Testis (tissue), 3 donors: ENCODE data around the gene GLDC. TPM values are rescaled to one million over a fixed set of nuclear protein-coding genes. Genes with fewer than 3 reads are reported as not detected.

Experiments used
- DNase-seq: peaks from one replicate; pipeline ENCODE4 v3.0.0-alpha.2; 2019
- H3K27ac ChIP-seq, 2 donors: fragments of 200-600 bp; sonication (generic); one replicate each; pipeline ENCODE4 v1.5.1; 2019
- H3K27me3 ChIP-seq: fragments of 200-600 bp; sonication (generic); one replicate; pipeline ENCODE4 v1.5.1; 2019
- H3K36me3 ChIP-seq: fragments of 200-600 bp; sonication (generic); one replicate; pipeline ENCODE4 v1.5.1; 2017; ENCODE audit warnings: low read depth; ENCODE audit errors: missing control alignments
- H3K4me1 ChIP-seq: fragments of 200-600 bp; sonication (generic); one replicate; pipeline ENCODE4 v1.5.1; 2019
- H3K4me3 ChIP-seq, 2 donors: fragments of 200-600 bp; sonication (generic); one replicate each; pipeline ENCODE4 v1.5.1; 2017 to 2019
- H3K9me3 ChIP-seq: fragments of 200-600 bp; sonication (generic); one replicate; pipeline ENCODE4 v1.5.1; 2017
- POLR2A ChIP-seq: fragments of 450-650 bp; IDR thresholded peaks from one replicate; pipeline ENCODE4 v1.6.1; 2017; ENCODE audit warnings: antibody characterized with exemption, mild to moderate bottlenecking, moderate library complexity
- WGBS, 2 donors: methylation state at CpG; one replicate each; pipeline ENCODE4 v1.1.5; 2018; 5-methylcytosine and 5-hydroxymethylcytosine counted together
- intact Hi-C: fragments of 100-400 bp; cut with DNase I; formaldehyde crosslinking; loops from one replicate; pipeline ENCODE4 v1.15.1; 2023; ENCODE audit warnings: low total_unique reads
- polyA plus RNA-seq: library from polyadenylated mRNA; stranded (reverse); fragments of 350-450 nt; fragmentation: Illumina TruSeq; extraction: RNeasy Lipid Tissue Mini Kit (QIAGEN cat#74804); gene quantifications from one replicate; pipeline ENCODE4 v1.2.3, GENCODE V29; 2014; ENCODE audit warnings: low read depth, low replicate concordance; ENCODE audit not compliant: insufficient read depth
- total RNA-seq, 2 donors: library from RNA; depleted of rRNA; stranded (reverse); fragments of >200 nt; gene quantifications; one replicate each; pipeline ENCODE4 v1.2.3, GENCODE V29; 2016
- TF ChIP-seq, protein P1 (sequence below), 3 experiments: fragments of 450-650 bp in 2 of 3; fragments of 200-600 bp in 1 of 3; sonication (generic) in 1 of 3; IDR thresholded peaks; one replicate each; pipeline ENCODE4 v1.5.1; 2016 to 2019; ENCODE audit warnings: antibody characterized with exemption in 3 of 3, mild to moderate bottlenecking in 2 of 3, moderate library complexity in 1 of 3

GLDC gene
- total and polyA plus RNA-seq, 3 donors from 2014 or later: 11.4 to 12.3 (median 12.2) TPM

DNA sequence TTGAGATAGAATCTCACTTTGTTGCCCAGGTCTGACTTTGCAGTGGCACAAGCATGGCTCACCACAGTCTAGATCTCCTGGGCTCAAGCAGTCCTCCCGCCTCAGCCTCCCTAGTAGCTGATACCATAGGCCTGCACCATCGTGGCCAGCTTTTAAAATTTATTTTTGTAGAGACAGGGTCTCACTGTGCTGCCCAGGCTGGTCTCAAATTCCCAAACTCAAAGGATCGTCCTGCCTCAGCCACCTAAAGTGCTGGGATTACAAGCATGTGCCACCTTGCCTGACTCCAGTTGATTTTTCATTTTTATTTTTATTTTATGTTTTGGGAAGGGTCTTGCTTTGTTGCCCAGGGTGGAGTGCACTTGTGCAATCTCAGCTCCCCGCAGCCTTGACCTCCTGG lies 41.7 kb upstream of the GLDC start:
- Histone ChIP-seq H3K36me3 (no peaks in the 10 kb centered on the region), H3K4me3 (no peak overlapping the region), H3K4me1 (peaks cover 2% of the 10 kb centered on the region), H3K27me3 (no peaks in the 10 kb centered on the region), H3K9me3 (no peaks in the 10 kb centered on the region), H3K27ac (no peak overlapping the region)
- intact Hi-C loops: no loop called here
- TF ChIP-seq, protein P1, sequence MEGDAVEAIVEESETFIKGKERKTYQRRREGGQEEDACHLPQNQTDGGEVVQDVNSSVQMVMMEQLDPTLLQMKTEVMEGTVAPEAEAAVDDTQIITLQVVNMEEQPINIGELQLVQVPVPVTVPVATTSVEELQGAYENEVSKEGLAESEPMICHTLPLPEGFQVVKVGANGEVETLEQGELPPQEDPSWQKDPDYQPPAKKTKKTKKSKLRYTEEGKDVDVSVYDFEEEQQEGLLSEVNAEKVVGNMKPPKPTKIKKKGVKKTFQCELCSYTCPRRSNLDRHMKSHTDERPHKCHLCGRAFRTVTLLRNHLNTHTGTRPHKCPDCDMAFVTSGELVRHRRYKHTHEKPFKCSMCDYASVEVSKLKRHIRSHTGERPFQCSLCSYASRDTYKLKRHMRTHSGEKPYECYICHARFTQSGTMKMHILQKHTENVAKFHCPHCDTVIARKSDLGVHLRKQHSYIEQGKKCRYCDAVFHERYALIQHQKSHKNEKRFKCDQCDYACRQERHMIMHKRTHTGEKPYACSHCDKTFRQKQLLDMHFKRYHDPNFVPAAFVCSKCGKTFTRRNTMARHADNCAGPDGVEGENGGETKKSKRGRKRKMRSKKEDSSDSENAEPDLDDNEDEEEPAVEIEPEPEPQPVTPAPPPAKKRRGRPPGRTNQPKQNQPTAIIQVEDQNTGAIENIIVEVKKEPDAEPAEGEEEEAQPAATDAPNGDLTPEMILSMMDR (IDR thresholded peaks at IDR 0.05): no peak
- WGBS, 2 donors: 88 to 94% methylated on average over 4 of the region's 4 CpGs
- DNase-seq: no peak

DNA sequence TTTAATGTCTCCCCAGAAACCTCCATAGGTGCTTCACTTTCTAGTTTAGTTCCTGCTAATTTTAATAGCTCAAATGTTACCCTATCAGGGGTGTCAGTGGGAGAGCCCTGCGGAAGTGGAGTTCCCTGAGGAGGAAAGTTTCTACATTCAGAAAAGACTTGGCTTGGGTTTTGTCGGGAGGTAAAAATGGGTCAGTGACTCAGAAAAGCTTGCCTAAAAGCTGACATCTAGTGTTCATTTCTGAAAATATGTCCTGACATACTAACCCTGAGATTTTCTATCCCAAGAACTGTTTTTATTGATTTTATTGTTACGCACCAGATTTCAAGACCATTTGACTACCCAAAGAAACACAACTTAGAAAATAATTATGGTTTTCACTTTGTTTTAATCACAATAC lies 40.9 kb upstream of the GLDC start:
- Histone ChIP-seq H3K9me3 (no peaks in the 10 kb centered on the region), H3K27ac (no peak overlapping the region), H3K4me3 (no peak overlapping the region), H3K36me3 (no peaks in the 10 kb centered on the region), H3K4me1 (peaks cover 3% of the 10 kb centered on the region), H3K27me3 (no peaks in the 10 kb centered on the region)
- 50 to 54% methylated on average over 3 of the region's 3 CpGs for WGBS, 2 donors
- DNase-seq: no peak
- intact Hi-C loops: no loop called here
- TF ChIP-seq, protein P1 (IDR thresholded peaks at IDR 0.05): peak in 1 of 3 experiments; percentile 7
- TF ChIP-seq POLR2A: no peak

DNA sequence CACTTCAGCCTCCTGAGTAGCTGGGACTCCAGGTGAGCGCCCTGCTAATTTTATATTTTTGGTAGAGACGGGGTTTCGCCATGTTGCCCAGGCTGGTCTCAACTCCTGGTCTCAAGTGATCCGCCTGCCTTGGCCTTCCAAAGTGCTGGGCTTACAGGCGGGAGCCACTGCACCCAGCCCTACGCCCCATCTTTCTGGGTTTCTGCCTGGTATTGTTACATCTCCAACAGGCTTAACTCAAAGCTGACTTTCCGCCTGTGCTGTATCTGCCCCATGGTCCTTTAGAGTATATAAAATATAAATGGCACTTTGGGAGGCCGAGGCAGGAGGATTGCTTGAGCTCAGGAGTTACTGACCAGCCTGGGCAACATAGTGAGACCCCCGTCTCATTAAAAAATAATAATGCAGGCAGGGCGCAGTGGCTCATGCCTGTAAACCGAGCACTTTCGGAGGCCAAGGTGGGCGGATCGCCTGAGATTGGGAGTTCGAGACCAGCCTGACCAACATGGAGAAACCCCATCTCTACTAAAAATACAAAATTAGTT lies 36.5 kb upstream of the GLDC start:
- DNase-seq: no peak
- Histone ChIP-seq H3K4me1 (peaks cover 3% of the 10 kb centered on the region), H3K4me3 (peak overlapping the region; percentile 75 to 90), H3K36me3 (no peaks in the 10 kb centered on the region), H3K27ac (peak overlapping the region; percentile 93 to 95), H3K27me3 (no peaks in the 10 kb centered on the region), H3K9me3 (no peaks in the 10 kb centered on the region)
- intact Hi-C loops: no loop called here
- 18 to 29% methylated on average over 15 of the region's 15 CpGs for WGBS, 2 donors
- no peak for TF ChIP-seq POLR2A
- TF ChIP-seq, protein P1 (IDR thresholded peaks at IDR 0.05): no peak

DNA sequence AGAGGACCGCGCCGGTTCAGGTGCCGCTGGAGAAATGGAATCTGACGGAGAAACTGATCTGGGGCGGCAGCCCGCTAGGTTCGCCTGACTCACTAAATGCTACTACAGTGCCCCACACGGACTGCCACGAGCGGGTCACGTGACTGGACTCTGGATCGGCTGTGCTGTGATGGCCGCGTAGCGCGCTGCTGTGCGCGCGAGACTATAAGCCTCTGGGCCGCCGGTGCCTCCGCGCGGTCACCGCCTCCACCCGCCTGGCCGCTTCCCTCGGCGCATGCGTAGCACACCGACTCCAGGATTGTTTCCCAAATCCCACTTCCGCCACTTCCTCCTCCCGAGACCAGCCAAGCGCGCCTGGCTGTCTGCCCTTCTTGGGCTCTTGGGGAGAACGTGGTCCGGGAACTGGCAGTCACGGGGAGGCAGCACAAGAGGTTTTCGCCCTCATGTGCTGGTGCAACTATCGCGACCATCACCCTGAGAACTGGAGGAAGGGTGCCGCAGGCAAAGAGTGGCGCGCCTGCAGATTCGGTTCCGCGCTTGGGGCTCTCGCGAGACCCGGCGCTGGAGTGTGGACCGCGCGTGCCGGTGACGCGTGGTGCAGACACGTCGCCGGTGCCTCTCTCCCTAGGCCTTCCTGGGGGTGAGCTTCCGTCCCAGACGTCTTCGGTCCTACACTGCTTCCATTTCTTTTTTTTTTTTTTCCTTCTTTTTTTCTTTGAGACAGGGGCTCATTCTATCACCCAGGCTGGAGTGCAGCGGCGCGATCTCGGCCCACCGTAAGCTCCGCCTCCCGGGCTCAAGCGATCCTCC lies 35.8 kb upstream of the GLDC start:
- H3K27ac ChIP-seq: peak overlapping the region; percentile 93 to 95
- peak; percentile 97 for DNase-seq
- H3K27me3 ChIP-seq: no peaks in the 10 kb centered on the region
- intact Hi-C loops: no loop called here
- peaks cover 3% of the 10 kb centered on the region for H3K4me1 ChIP-seq
- H3K36me3 ChIP-seq: no peaks in the 10 kb centered on the region
- WGBS, 2 donors: 0% methylated on average over 30 to 64 of the region's 72 CpGs
- H3K4me3 ChIP-seq: peak overlapping the region; percentile 75 to 90
- TF ChIP-seq, protein P1 (IDR thresholded peaks at IDR 0.05): no peak
- TF ChIP-seq POLR2A: no peak
- H3K9me3 ChIP-seq: no peaks in the 10 kb centered on the region

DNA sequence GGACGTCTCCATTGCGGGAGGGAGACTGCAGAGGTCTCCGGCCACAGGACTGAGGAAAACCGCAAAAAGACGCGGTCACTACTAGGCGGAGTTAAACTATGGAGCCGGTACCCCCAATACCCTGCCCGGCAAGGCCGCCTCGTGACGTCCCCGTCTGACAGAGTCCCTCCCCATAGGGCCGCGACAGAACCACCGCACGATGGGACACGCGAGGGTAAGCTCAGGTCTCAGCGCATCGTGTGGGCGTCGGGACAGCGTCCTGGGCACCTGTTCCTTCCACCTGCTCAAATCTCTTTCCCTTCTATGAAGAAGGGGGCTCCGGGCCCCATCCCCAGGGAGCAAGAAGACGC lies 35.2 kb upstream of the GLDC start:
- H3K4me1 ChIP-seq: peaks cover 3% of the 10 kb centered on the region
- no peaks in the 10 kb centered on the region for H3K9me3 ChIP-seq
- DNase-seq: peak; percentile 59
- no peaks in the 10 kb centered on the region for H3K27me3 ChIP-seq
- intact Hi-C loops: no loop called here
- TF ChIP-seq POLR2A: no peak
- TF ChIP-seq, protein P1 (IDR thresholded peaks at IDR 0.05): no peak
- H3K36me3 ChIP-seq: no peaks in the 10 kb centered on the region
- H3K27ac ChIP-seq: peak overlapping the region; percentile 93 to 95
- peak overlapping the region; percentile 75 to 90 for H3K4me3 ChIP-seq
- 0 to 1% methylated on average over 13 to 26 of the region's 26 CpGs for WGBS, 2 donors
